Measurements from ENCODE around the gene SAP30. TPM values are rescaled to one million over a fixed set of nuclear protein-coding genes. Genes with fewer than 3 reads are reported as not detected.
A peak's percentile ranks its signal among the peaks of the same experiment; 100 is the strongest.

Gene SAP30
- total RNA-seq, 1 donor from 2014 or later, result 5.1 TPM

DNA sequence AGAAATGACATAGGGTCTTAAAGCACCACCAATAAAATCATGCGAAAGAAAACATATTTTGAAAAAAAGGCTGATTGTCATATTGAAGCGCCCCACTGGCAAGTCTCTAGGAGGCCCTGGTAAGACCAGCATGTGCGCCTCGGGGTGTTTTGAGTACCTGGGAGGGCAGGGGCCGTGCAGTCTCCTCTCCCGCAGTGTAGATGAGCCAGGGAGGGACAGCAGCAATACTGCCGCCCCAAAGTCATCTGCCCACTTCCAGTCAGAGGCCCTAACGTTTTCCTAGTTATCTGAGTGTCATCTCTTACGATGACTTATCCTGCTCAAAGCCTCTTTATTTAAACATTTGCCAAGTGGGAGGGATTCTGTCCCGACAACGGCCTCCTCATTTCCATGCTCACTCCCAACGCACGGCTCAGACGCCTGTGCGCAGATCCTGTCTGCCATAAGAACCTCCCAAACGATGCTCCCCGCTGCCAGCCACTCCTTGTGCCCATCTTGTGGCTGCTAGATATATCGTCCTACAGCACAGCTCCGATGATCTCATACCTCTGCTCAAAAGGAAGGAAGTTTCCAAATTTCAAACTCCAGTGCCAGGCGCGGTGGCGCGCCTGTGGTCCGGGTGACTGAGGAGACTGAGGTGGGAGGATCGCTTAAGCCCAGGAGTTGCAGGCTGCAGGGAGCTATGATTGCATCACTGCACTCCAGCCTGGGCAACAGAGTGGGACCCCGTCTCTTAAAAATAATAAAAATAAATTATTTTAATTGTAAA, 45.3 kb downstream of the SAP30 start:
- peak; percentile 27 for ATAC-seq

DNA sequence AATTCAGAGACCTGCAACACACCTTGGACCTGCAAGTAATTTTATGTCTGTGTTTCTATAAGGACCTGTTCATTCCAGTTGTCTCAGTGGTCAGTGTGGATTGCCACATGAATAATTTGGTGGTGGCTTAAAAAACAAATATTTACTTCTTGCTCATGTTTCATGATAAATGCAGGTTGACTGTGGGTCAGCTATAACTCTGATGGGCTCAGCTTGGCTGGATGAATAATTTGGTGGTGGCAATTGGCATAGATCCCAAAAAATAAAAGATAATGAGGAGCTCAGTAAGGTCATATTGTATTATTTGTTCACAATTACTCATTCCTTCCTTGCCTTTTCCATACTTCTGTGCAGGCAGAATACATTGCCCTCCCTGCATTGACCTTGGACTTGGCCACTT, 47.1 kb downstream of the SAP30 start:
- ATAC-seq, result no peak

DNA sequence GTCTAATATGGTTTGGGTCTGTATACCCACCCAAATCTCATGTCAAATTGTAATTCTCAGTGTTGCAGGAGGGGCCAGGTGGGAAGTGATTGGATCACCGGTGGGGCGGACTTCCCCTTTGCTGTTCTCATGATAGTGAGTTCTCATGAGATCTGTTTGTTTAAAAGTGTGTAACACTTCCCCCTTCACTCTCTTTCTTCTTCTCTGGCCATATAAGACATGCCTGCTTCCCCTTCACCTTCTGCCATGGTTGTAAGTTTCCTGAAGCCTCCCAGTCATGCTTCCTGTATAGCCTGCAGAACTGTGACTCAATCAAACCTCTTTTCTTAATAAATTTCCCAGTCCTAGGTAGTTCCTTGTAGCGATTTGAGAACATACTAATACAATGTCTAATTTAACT, 47.9 kb downstream of the SAP30 start:
- ATAC-seq, result no peak

DNA sequence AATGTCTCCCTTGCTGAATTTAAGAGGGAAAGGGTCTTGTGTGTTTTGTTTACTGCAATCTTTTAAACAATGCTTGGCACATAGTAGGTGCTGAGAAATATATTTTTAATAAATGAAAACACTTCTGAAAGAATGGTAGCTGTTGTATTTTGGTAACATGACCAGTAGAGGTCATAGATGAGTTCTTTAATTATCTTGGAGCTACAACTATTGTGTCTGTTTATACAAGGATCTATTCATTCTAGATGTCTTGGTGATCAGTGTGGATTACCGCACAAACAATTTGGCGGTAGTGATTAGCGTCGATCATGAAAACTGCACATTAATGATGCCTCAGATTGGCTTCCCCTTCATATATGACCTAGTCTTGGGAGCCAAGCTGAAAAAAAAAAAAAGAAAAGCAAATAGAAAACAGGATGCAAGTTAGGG, 49.6 kb downstream of the SAP30 start:
- ATAC-seq, result peak; percentile 35

DNA sequence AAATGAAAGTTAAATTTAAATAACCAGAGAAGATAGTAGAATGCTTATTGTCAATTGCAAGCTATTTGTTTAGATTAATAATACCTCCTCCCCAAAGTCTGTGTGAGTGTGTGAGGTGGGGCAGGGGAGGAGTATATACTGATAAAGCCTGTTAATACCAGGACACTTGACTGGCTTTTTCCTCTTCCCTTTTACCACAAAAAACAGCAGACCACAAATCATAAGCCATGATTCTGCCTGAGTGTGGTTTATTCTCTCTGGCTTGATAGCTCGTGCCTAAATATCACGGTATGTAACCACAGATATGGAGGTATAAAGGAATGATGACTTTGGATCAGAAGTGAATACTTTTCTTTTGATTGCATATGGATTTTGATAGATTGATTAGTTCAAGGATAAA, 50.0 kb downstream of the SAP30 start:
- no peak for ATAC-seq

DNA sequence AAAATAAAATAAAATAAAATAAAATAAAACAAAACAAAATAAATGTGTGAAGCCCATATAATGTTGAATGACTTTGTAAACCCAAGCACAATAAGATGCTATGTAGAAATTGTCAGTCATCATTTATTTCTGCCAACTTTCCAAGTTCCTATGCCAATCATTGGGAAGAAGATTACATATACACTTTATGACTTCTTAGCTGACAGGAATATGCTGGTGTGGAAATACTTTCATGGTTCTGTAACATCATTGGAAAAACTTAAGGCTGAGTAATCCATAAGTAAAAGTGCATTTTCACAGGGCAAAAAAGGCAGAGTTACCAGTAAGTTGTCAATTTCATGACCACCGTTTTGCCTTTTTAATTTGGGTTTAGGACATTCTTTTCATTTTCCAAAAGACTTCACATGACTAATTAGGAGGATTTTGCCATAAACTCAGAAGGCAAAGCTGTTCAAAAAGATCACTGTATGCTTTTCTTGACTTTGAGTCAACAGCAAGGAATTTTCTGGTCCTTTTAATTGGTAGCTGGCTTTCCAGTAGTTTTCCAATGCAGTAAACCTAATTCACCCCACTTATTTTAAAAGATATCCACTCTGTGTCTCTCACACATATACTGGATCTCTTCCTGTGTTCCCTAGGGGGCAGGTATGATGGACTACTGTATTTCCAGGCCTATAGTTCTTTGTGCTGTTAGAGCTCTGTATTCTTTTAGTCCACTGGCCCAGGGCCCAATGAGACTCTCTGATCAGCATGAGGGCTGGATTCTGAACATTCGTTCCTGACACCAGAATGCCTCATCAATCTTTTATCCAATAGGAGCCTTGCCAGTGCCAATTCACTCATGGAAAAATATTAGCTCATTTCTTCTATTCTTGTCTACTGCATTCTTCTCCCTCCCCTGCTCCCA, 54.4 kb downstream of the SAP30 start:
- no peak for ATAC-seq

DNA sequence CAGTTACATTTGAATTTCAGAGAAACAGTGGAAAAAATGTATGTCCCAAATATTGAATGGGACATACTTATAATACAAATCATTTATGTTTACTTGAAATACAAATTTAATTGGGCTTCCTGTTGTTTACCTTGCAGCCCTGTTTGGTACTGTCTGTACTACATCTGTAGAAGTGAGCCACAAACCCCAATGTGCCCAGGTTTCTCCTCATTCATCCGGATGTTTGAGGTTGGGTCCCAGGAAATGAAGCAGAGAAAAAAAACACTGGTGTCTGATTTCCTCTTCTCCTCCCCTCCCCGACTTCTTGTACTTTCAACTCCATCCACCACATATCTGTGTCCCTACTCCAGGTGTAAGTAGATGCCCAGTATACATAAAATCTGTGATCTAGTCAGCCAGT, 55.3 kb downstream of the SAP30 start:
- no peak for ATAC-seq

Other genes starting within 250 kb of the SAP30 start
- 39.0 TPM for gene GALNT7, start 202.1 kb upstream of the SAP30 start, total RNA-seq
- gene HMGB2, start 36.6 kb upstream of the SAP30 start, total RNA-seq, result 85.0 TPM
- gene SCRG1, start 28.2 kb downstream of the SAP30 start, total RNA-seq, result 0.12 TPM
- gene HAND2, start 159.3 kb downstream of the SAP30 start, total RNA-seq, result 0.08 TPM

All from esophagus mucosa (tissue), 1 donor.